Stimulated activated CD4-positive, alpha-beta T cell treated with anti-CD3 and anti-CD28 coated beads, Interleukin-15, amount 100 ng/mL, for 1 hour (primary cell): ENCODE measurements around the gene HCN2.
"Not testable (repeated sequence)": the region's sequence is repeated elsewhere in the genome, so short reads cannot be mapped to it uniquely, and the experiment has no call there.

ENCODE experiments used
- DNase-seq, 2 donors: peaks; one replicate each; pipeline ENCODE4 v3.0.0-alpha.2; 2020; ENCODE audit warnings: low read depth in 1 of 2, low spot score in 1 of 2

Gene HCN2

GRCh38 chr19:602391-603301 is 13.0 kb downstream of the HCN2 start:
- no peak for DNase-seq

- not testable (repeated sequence) for DNase-seq
These were observed 13.6 kb downstream of the HCN2 start for GRCh38 chr19:603302-603639.

- DNase-seq = not testable (repeated sequence)
These were observed 14.1 kb downstream of the HCN2 start for GRCh38 chr19:603779-604178.

GRCh38 chr19:604355-604754 is 14.7 kb downstream of the HCN2 start:
- no peak for DNase-seq

- not testable (repeated sequence) for DNase-seq
These were observed 15.6 kb downstream of the HCN2 start for GRCh38 chr19:605061-605971.

- DNase-seq = no peak
These were observed 17.8 kb downstream of the HCN2 start for GRCh38 chr19:607301-608154.

GRCh38 chr19:608155-609003 is 18.7 kb downstream of the HCN2 start:
- no peak for DNase-seq

GRCh38 chr19:609004-609346 is 19.3 kb downstream of the HCN2 start:
- no peak for DNase-seq

- DNase-seq = peak in 1 of 2 donors; percentile 19
These were observed 20.6 kb downstream of the HCN2 start for GRCh38 chr19:610071-610800.

GRCh38 chr19:610801-611480 is 21.3 kb downstream of the HCN2 start:
- peak; percentile 31 to 34 for DNase-seq

- peak in 1 of 2 donors; percentile 40 for DNase-seq
These were observed 21.8 kb downstream of the HCN2 start for GRCh38 chr19:611481-611868.

- no peak for DNase-seq
These were observed 23.3 kb downstream of the HCN2 start for GRCh38 chr19:612941-613340.

- no peak for DNase-seq
These were observed 24.3 kb downstream of the HCN2 start for GRCh38 chr19:613732-614567.

GRCh38 chr19:615619-616018 is 25.9 kb downstream of the HCN2 start:
- no peak for DNase-seq

GRCh38 chr19:616062-616700 is 26.5 kb downstream of the HCN2 start:
- no peak for DNase-seq

GRCh38 chr19:616747-617526 is 27.3 kb downstream of the HCN2 start:
- no peak for DNase-seq
